ENCODE results near the gene NBAS. TPM values are rescaled to one million over a fixed set of nuclear protein-coding genes. Genes with fewer than 3 reads are reported as not detected.

Gene NBAS
- polyA plus RNA-seq, 1 of the 3 experiments (the other 2 are of a cell fraction) = 12.0 TPM

GRCh38 chr2:15367715-15368114, 193.4 kb downstream of the NBAS start (continued):
- TF ChIP-seq MXI1 (IDR thresholded peaks at IDR 0.05; ENCODE audit: low read depth, low read length) = no peak

- no peak overlapping the region for H3K4me2 ChIP-seq
- peaks cover 0 to 9% of the 10 kb centered on the region in 2 experiments; a peak in 1 of 4 replicates for H3K4me1 ChIP-seq (ENCODE audit: control insufficient read depth in 1 of 2, insufficient read depth in 2 of 2, low read depth in 1 of 2, low read length in 1 of 2)
- no peak overlapping the region for H3K27ac ChIP-seq (ENCODE audit: low read depth in 2 of 2, low read length in 1 of 2)
- CTCF ChIA-PET = interaction anchor here (0.7 to 0.8 kb wide), 2 partner anchors 20 to 68 kb away, joined by 3 read pairs; no protein-coding TSS in a partner anchor
- H3K9me2 ChIP-seq = no peaks in the 10 kb centered on the region
- POLR2A ChIA-PET = no interaction called here
- DNase-seq = no peak
- no peaks in the 10 kb centered on the region for H3K27me3 ChIP-seq (ENCODE audit: insufficient read depth)
- no peak for TF ChIP-seq USF1 (IDR thresholded peaks at IDR 0.05; ENCODE audit: borderline replicate concordance, low read depth)
- TF ChIP-seq JUND (IDR thresholded peaks at IDR 0.05) = no peak
- TF ChIP-seq MXI1 (IDR thresholded peaks at IDR 0.05; ENCODE audit: low read depth, low read length) = no peak
- TF ChIP-seq MEF2A (IDR thresholded peaks at IDR 0.05; ENCODE audit: borderline replicate concordance, low read depth) = no peak
- TF ChIP-seq FOSL2 (IDR thresholded peaks at IDR 0.05; ENCODE audit: borderline replicate concordance, low read depth) = no peak
- no peak for TF ChIP-seq ZBTB33 (IDR thresholded peaks at IDR 0.05; ENCODE audit: borderline replicate concordance, low read depth)
- no peak for TF ChIP-seq ELF1 (IDR thresholded peaks at IDR 0.05)
- no peak for TF ChIP-seq YY1 (IDR thresholded peaks at IDR 0.05; ENCODE audit: low read depth)
- no peak overlapping the region for H2AFZ ChIP-seq (ENCODE audit: low read depth)
- H3K9me3 ChIP-seq = no peaks in the 10 kb centered on the region
- no peak overlapping the region for H3K9ac ChIP-seq
- H4K20me1 ChIP-seq (ENCODE audit: insufficient read depth) = no peaks in the 10 kb centered on the region
- H3K36me3 ChIP-seq (replicated peaks in 1 of 2; ENCODE audit: control insufficient read depth in 1 of 2, insufficient read depth in 2 of 2, low read length in 1 of 2) = peaks cover 5 to 8% of the 10 kb centered on the region in 2 experiments
- 98% methylated on average over 3 of the region's 3 CpGs for WGBS (ENCODE audit: low lambda C conversion rate)
- no peaks in the 10 kb centered on the region for H3F3A ChIP-seq (replicated peaks; ENCODE audit: insufficient read depth)
- no peaks in the 10 kb centered on the region for H3K79me2 ChIP-seq (ENCODE audit: insufficient read depth)
- no peak overlapping the region for H3K4me3 ChIP-seq (ENCODE audit: low read depth in 2 of 2, low read length in 1 of 2)
Observed at GRCh38 chr2:15367205-15367604, 193.9 kb downstream of the NBAS start.

GRCh38 chr2:15365411-15365810, 195.7 kb downstream of the NBAS start:
- ChIA-PET CTCF (no interaction called here), POLR2A (no interaction called here)
- no peaks in the 10 kb centered on the region for H3K9me3 ChIP-seq
- no peak overlapping the region for H2AFZ ChIP-seq (ENCODE audit: low read depth)
- no peak for DNase-seq
- H3K4me1 ChIP-seq (ENCODE audit: control insufficient read depth in 1 of 2, insufficient read depth in 2 of 2, low read depth in 1 of 2, low read length in 1 of 2) = peaks cover 0 to 9% of the 10 kb centered on the region in 2 experiments; a peak in 1 of 4 replicates
- peaks cover 0 to 6% of the 10 kb centered on the region in 2 experiments for H3K36me3 ChIP-seq (replicated peaks in 1 of 2; ENCODE audit: control insufficient read depth in 1 of 2, insufficient read depth in 2 of 2, low read length in 1 of 2)
- H3K79me2 ChIP-seq (ENCODE audit: insufficient read depth) = no peaks in the 10 kb centered on the region
- H3K27ac ChIP-seq (ENCODE audit: low read depth in 2 of 2, low read length in 1 of 2) = no peak overlapping the region
- WGBS (ENCODE audit: low lambda C conversion rate) = 92% methylated on average over 2 of the region's 2 CpGs
- no peaks in the 10 kb centered on the region for H4K20me1 ChIP-seq (ENCODE audit: insufficient read depth)
- TF ChIP-seq RXRA (IDR thresholded peaks at IDR 0.05; ENCODE audit: borderline replicate concordance, low read depth) (no peak), GATA2 (CRISPR knock-in tag; IDR thresholded peaks at IDR 0.05) (no peak), YY1 (IDR thresholded peaks at IDR 0.05; ENCODE audit: low read depth) (no peak), FOSL2 (IDR thresholded peaks at IDR 0.05; ENCODE audit: borderline replicate concordance, low read depth) (no peak), NFIC (IDR thresholded peaks at IDR 0.05; ENCODE audit: borderline replicate concordance) (no peak), CHD2 (IDR thresholded peaks at IDR 0.05; ENCODE audit: low read length, partially characterized antibody) (no peak), TCF12 (IDR thresholded peaks at IDR 0.05) (no peak), RFX5 (IDR thresholded peaks at IDR 0.05; ENCODE audit: low read length) (no peak), JUND (IDR thresholded peaks at IDR 0.05) (no peak), REST (IDR thresholded peaks at IDR 0.05; ENCODE audit: low read depth, low read length) (no peak), MXI1 (IDR thresholded peaks at IDR 0.05; ENCODE audit: low read depth, low read length) (no peak)
- no peak overlapping the region for H3K9ac ChIP-seq
- no peak overlapping the region for H3K4me3 ChIP-seq (ENCODE audit: low read depth in 2 of 2, low read length in 1 of 2)
- H3K27me3 ChIP-seq (ENCODE audit: insufficient read depth) = no peaks in the 10 kb centered on the region
- H3K4me2 ChIP-seq = no peak overlapping the region
- H3K9me2 ChIP-seq = no peaks in the 10 kb centered on the region
- H3F3A ChIP-seq (replicated peaks; ENCODE audit: insufficient read depth) = peaks cover 7% of the 10 kb centered on the region

All from SK-N-SH (cell line).